ENCODE measurements around the gene SMAD6.

The SMAD6 gene

GRCh38 chr15:66763186-66764071, 61.4 kb downstream of the SMAD6 start:
- Mint-ChIP-seq H3K4me1 (peaks cover 77% of the 10 kb centered on the region), H3K27me3 (ENCODE audit: low read depth, poor library complexity) (peaks cover 3% of the 10 kb centered on the region), H3K27ac (no peak overlapping the region), H3K9me3 (no peaks in the 10 kb centered on the region), H3K36me3 (ENCODE audit: low read depth) (peaks cover 1% of the 10 kb centered on the region), H3K4me3 (no peak overlapping the region)
- TF ChIP-seq, protein P1, sequence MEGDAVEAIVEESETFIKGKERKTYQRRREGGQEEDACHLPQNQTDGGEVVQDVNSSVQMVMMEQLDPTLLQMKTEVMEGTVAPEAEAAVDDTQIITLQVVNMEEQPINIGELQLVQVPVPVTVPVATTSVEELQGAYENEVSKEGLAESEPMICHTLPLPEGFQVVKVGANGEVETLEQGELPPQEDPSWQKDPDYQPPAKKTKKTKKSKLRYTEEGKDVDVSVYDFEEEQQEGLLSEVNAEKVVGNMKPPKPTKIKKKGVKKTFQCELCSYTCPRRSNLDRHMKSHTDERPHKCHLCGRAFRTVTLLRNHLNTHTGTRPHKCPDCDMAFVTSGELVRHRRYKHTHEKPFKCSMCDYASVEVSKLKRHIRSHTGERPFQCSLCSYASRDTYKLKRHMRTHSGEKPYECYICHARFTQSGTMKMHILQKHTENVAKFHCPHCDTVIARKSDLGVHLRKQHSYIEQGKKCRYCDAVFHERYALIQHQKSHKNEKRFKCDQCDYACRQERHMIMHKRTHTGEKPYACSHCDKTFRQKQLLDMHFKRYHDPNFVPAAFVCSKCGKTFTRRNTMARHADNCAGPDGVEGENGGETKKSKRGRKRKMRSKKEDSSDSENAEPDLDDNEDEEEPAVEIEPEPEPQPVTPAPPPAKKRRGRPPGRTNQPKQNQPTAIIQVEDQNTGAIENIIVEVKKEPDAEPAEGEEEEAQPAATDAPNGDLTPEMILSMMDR (IDR thresholded peaks at IDR 0.05): no peak
- DNase-seq: no peak

GRCh38 chr15:66764072-66764786, 62.2 kb downstream of the SMAD6 start:
- Mint-ChIP-seq H3K27ac (peak overlapping the region; percentile 14), H3K9me3 (no peaks in the 10 kb centered on the region), H3K4me1 (peaks cover 80% of the 10 kb centered on the region), H3K4me3 (no peak overlapping the region), H3K27me3 (ENCODE audit: low read depth, poor library complexity) (peaks cover 3% of the 10 kb centered on the region), H3K36me3 (ENCODE audit: low read depth) (peaks cover 4% of the 10 kb centered on the region)
- DNase-seq: no peak
- TF ChIP-seq, protein P1 (IDR thresholded peaks at IDR 0.05): no peak

- TF ChIP-seq, protein P1 (IDR thresholded peaks at IDR 0.05): no peak
- Mint-ChIP-seq H3K27ac (peak overlapping the region; percentile 77), H3K36me3 (ENCODE audit: low read depth) (peaks cover 4% of the 10 kb centered on the region), H3K9me3 (no peaks in the 10 kb centered on the region), H3K4me1 (peaks cover 75% of the 10 kb centered on the region), H3K27me3 (ENCODE audit: low read depth, poor library complexity) (peaks cover 3% of the 10 kb centered on the region), H3K4me3 (no peak overlapping the region)
- no peak for DNase-seq
Measured at GRCh38 chr15:66765478-66766281, 63.6 kb downstream of the SMAD6 start.

GRCh38 chr15:66766282-66767230, 64.5 kb downstream of the SMAD6 start:
- Mint-ChIP-seq H3K36me3 (ENCODE audit: low read depth) (peaks cover 4% of the 10 kb centered on the region), H3K9me3 (no peaks in the 10 kb centered on the region), H3K4me3 (no peak overlapping the region), H3K27ac (peak overlapping the region; percentile 77), H3K4me1 (peaks cover 75% of the 10 kb centered on the region), H3K27me3 (ENCODE audit: low read depth, poor library complexity) (no peaks in the 10 kb centered on the region)
- TF ChIP-seq, protein P1 (IDR thresholded peaks at IDR 0.05): no peak
- no peak for DNase-seq

DNA sequence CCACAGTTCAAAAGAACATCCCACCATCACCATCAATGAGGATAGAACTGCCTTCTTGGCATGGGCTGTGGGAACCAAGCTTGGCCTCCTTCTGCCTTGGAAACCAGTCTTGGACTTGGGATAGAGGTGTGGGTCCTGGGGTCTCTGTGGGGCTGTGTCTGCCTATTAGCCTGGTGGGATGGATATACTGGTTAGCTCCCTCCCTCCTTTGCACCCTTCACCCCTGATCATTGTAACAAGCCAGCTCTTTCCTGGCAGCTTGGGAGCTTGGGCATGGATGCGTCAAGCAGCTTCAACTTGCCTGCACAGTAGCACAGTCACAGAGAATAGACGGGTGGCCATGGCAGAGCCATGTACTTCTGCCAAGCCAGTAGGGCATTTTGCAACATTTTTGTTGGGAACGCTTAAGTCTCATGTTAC, 65.2 kb downstream of the SMAD6 start:
- TF ChIP-seq, protein P1 (IDR thresholded peaks at IDR 0.05): no peak
- H3K4me1 Mint-ChIP-seq: peaks cover 72% of the 10 kb centered on the region
- no peak for DNase-seq
- H3K9me3 Mint-ChIP-seq: no peaks in the 10 kb centered on the region
- H3K27ac Mint-ChIP-seq: no peak overlapping the region
- H3K4me3 Mint-ChIP-seq: no peak overlapping the region
- H3K27me3 Mint-ChIP-seq (ENCODE audit: low read depth, poor library complexity): no peaks in the 10 kb centered on the region
- H3K36me3 Mint-ChIP-seq (ENCODE audit: low read depth): peaks cover 4% of the 10 kb centered on the region
